ENCODE data around the gene PTDSS2. TPM values are rescaled to one million over a fixed set of nuclear protein-coding genes. Genes with fewer than 3 reads are reported as not detected.

PTDSS2 gene
- total and polyA plus RNA-seq, 9 of the 15 experiments (the other 6 are each of a cell fraction or from before 2014, with no cell fraction given), result 0.45 to 53.9 (median 17.2) TPM

DNA sequence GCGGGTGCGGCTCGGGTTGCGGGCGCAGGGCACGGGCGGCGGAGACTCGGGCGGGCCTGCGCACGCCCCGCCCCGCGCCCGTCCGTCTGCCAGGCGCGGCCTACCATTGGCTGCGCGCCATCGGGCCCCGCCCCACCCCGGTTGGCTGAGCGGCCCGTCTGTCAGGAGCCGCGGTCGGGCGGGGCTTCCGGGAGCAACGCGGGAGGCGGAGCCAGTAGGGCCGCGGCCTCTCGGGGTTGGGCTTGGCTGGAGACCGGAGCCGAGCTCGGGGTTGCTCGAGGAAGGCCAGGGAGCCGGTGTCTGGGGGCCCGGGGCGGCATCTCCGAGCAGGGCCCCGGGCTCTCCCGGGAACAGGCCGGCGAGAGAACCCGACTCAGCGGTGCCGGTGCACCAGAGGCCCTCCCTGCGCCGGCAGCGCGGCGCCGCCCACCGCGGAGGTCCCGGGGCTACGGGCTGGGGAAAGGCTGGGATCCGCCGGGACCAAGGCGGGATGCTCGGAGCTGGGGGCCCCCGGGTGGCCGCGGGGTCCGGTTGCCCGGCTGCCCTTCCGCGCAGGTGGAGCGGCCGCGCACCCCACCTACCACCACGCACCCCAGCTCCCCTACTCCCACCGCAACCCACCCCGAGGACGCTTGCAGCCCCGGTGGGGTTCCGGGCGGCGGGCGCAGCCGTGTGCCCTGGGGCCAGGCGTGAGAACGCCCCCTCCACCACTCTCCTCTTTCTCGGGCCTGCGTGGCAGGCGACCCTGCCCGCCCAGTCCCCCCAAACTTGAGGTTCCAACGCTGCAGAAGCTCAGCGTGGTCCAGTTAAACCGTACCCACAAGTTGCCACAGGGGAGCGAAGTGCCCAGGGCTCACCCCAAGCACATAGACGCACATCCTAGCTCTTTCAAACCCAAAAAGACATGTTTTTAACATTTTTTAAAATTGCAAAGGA is 85.7 kb downstream of the PTDSS2 start, which contains the start of gene HRAS (continued):
- TF ChIP-seq SMAD4 (CRISPR knock-in tag; conservative IDR thresholded peaks at IDR 0.05) (0 out of 2 replicates have a peak, but pooled peaks have one; percentile 24), TCF7L2 (IDR thresholded peaks at IDR 0.05; ENCODE audit: low read depth, low read length) (no peak), TARDBP (IDR thresholded peaks at IDR 0.05) (no peak; the same call in 1 of the 2 replicates), SIN3B (IDR thresholded peaks at IDR 0.05; ENCODE audit: low read depth) (no peak), RBBP5 (IDR thresholded peaks at IDR 0.05; ENCODE audit: borderline replicate concordance, insufficient read depth, low read length, poor library complexity, severe bottlenecking) (no peak), TAF9B (IDR thresholded peaks at IDR 0.05; ENCODE audit: partially characterized antibody) (no peak), C11orf30 (IDR thresholded peaks at IDR 0.05; ENCODE audit: low read depth) (no peak), FOXK2 (conservative IDR thresholded peaks at IDR 0.05 in 1 of 2, IDR thresholded peaks at IDR 0.05 in 1 of 2; ENCODE audit: low read depth in 2 of 2) (no peak), ZNF668 (CRISPR knock-in tag; IDR thresholded peaks at IDR 0.05) (no peak), HDAC1 (IDR thresholded peaks at IDR 0.05) (peak in 1 of 2 experiments; percentile 49; a peak in 1 of 4 replicates), KLF16 (IDR thresholded peaks at IDR 0.05) (no peak), HDAC3 (IDR thresholded peaks at IDR 0.05; ENCODE audit: borderline replicate concordance, partially characterized antibody) (no peak), SPI1 (IDR thresholded peaks at IDR 0.05; ENCODE audit: borderline replicate concordance, low read depth, low read length) (no peak), POLR2B (IDR thresholded peaks at IDR 0.05; ENCODE audit: low read depth, partially characterized antibody) (peak; percentile 60), ZNF12 (CRISPR knock-in tag; IDR thresholded peaks at IDR 0.05) (no peak)
- TF ChIP-seq, protein P1, sequence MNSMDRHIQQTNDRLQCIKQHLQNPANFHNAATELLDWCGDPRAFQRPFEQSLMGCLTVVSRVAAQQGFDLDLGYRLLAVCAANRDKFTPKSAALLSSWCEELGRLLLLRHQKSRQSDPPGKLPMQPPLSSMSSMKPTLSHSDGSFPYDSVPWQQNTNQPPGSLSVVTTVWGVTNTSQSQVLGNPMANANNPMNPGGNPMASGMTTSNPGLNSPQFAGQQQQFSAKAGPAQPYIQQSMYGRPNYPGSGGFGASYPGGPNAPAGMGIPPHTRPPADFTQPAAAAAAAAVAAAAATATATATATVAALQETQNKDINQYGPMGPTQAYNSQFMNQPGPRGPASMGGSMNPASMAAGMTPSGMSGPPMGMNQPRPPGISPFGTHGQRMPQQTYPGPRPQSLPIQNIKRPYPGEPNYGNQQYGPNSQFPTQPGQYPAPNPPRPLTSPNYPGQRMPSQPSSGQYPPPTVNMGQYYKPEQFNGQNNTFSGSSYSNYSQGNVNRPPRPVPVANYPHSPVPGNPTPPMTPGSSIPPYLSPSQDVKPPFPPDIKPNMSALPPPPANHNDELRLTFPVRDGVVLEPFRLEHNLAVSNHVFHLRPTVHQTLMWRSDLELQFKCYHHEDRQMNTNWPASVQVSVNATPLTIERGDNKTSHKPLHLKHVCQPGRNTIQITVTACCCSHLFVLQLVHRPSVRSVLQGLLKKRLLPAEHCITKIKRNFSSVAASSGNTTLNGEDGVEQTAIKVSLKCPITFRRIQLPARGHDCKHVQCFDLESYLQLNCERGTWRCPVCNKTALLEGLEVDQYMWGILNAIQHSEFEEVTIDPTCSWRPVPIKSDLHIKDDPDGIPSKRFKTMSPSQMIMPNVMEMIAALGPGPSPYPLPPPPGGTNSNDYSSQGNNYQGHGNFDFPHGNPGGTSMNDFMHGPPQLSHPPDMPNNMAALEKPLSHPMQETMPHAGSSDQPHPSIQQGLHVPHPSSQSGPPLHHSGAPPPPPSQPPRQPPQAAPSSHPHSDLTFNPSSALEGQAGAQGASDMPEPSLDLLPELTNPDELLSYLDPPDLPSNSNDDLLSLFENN (IDR thresholded peaks at IDR 0.05; ENCODE audit: low read depth in 2 of 2, low read length in 2 of 2), result no peak
- TF ChIP-seq, protein P2, sequence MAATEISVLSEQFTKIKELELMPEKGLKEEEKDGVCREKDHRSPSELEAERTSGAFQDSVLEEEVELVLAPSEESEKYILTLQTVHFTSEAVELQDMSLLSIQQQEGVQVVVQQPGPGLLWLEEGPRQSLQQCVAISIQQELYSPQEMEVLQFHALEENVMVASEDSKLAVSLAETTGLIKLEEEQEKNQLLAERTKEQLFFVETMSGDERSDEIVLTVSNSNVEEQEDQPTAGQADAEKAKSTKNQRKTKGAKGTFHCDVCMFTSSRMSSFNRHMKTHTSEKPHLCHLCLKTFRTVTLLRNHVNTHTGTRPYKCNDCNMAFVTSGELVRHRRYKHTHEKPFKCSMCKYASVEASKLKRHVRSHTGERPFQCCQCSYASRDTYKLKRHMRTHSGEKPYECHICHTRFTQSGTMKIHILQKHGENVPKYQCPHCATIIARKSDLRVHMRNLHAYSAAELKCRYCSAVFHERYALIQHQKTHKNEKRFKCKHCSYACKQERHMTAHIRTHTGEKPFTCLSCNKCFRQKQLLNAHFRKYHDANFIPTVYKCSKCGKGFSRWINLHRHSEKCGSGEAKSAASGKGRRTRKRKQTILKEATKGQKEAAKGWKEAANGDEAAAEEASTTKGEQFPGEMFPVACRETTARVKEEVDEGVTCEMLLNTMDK (IDR thresholded peaks at IDR 0.05; ENCODE audit: borderline replicate concordance, insufficient read depth, low read depth, low read length, poor library complexity, severe bottlenecking), result no peak
- TF ChIP-seq, protein P3, sequence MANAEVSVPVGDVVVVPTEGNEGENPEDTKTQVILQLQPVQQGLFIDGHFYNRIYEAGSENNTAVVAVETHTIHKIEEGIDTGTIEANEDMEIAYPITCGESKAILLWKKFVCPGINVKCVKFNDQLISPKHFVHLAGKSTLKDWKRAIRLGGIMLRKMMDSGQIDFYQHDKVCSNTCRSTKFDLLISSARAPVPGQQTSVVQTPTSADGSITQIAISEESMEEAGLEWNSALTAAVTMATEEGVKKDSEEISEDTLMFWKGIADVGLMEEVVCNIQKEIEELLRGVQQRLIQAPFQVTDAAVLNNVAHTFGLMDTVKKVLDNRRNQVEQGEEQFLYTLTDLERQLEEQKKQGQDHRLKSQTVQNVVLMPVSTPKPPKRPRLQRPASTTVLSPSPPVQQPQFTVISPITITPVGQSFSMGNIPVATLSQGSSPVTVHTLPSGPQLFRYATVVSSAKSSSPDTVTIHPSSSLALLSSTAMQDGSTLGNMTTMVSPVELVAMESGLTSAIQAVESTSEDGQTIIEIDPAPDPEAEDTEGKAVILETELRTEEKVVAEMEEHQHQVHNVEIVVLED (CRISPR knock-in tag; IDR thresholded peaks at IDR 0.05), result peak; percentile 86
